HL-60 (cell line): ENCODE data around the gene ORC3.

ENCODE experiments used
- DNase-seq, 2 experiments: peaks; one replicate each; pipeline ENCODE4 v3.0.0-alpha.2; 2010 to 2020; ENCODE audit warnings: low read depth in 1 of 2, low spot score in 1 of 2
- H3K27ac ChIP-seq: fragments of 250-450 bp; sonication (Bioruptor Pico); replicated peaks from 2 replicates; pipeline ENCODE4 v1.5.1; 2020; ENCODE audit warnings: mild to moderate bottlenecking, moderate library complexity
- H3K27me3 ChIP-seq: fragments of 250-450 bp; sonication (Bioruptor Pico); 2 replicates; pipeline ENCODE4 v1.5.1; 2021; ENCODE audit warnings: mild to moderate bottlenecking, moderate library complexity; ENCODE audit not compliant: insufficient read depth, poor library complexity, severe bottlenecking
- H3K4me3 ChIP-seq: replicated peaks from 2 replicates; pipeline ENCODE4 v1.5.1; 2011; ENCODE audit warnings: mild to moderate bottlenecking, control low read depth, low read length; ENCODE audit not compliant: insufficient read depth
- GABPA ChIP-seq: IDR thresholded peaks from 2 replicates; pipeline ENCODE4 v1.6.1; 2012; ENCODE audit warnings: low read depth
- POLR2AphosphoS5 ChIP-seq: IDR thresholded peaks from 2 replicates; pipeline ENCODE4 v1.6.1; 2012; ENCODE audit warnings: low read depth
- SPI1 ChIP-seq: IDR thresholded peaks from 2 replicates; pipeline ENCODE4 v1.6.1; 2012; ENCODE audit warnings: low read depth, mild to moderate bottlenecking, borderline replicate concordance
- TF ChIP-seq, protein P1 (sequence below): IDR thresholded peaks from 2 replicates; pipeline ENCODE4 v1.6.1; 2012; ENCODE audit warnings: low read depth; ENCODE audit not compliant: insufficient replicate concordance
- TF ChIP-seq, protein P2 (sequence below): IDR thresholded peaks from one replicate; pipeline ENCODE4 v1.5.1; 2011; ENCODE audit warnings: low read length, control low read depth, inconsistent platforms; ENCODE audit not compliant: insufficient read depth

The ORC3 gene

DNA sequence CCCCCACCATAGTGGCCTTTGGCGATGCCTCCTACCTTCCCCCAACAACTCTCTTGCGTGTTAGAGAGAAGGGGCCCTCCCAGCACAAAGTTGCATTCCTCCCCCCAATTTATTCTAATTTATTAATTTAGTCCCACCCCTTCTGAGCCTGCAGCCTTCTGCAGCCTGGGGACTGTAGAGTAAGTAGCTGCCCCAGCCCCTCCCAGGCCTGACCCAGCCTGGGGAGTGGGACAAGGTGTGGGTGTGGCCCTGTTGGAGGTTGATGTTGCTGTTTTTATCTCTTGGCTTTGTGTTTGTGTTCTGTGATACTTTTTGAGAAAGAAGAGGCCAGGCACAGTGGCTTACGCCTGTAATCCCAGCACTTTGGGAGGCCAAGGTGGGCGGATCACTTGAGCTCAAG, 49.4 kb downstream of the ORC3 start:
- no peak for TF ChIP-seq SPI1
- TF ChIP-seq POLR2AphosphoS5: no peak
- TF ChIP-seq, protein P1, sequence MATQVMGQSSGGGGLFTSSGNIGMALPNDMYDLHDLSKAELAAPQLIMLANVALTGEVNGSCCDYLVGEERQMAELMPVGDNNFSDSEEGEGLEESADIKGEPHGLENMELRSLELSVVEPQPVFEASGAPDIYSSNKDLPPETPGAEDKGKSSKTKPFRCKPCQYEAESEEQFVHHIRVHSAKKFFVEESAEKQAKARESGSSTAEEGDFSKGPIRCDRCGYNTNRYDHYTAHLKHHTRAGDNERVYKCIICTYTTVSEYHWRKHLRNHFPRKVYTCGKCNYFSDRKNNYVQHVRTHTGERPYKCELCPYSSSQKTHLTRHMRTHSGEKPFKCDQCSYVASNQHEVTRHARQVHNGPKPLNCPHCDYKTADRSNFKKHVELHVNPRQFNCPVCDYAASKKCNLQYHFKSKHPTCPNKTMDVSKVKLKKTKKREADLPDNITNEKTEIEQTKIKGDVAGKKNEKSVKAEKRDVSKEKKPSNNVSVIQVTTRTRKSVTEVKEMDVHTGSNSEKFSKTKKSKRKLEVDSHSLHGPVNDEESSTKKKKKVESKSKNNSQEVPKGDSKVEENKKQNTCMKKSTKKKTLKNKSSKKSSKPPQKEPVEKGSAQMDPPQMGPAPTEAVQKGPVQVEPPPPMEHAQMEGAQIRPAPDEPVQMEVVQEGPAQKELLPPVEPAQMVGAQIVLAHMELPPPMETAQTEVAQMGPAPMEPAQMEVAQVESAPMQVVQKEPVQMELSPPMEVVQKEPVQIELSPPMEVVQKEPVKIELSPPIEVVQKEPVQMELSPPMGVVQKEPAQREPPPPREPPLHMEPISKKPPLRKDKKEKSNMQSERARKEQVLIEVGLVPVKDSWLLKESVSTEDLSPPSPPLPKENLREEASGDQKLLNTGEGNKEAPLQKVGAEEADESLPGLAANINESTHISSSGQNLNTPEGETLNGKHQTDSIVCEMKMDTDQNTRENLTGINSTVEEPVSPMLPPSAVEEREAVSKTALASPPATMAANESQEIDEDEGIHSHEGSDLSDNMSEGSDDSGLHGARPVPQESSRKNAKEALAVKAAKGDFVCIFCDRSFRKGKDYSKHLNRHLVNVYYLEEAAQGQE: no peak
- no peak for TF ChIP-seq GABPA
- TF ChIP-seq, protein P2, sequence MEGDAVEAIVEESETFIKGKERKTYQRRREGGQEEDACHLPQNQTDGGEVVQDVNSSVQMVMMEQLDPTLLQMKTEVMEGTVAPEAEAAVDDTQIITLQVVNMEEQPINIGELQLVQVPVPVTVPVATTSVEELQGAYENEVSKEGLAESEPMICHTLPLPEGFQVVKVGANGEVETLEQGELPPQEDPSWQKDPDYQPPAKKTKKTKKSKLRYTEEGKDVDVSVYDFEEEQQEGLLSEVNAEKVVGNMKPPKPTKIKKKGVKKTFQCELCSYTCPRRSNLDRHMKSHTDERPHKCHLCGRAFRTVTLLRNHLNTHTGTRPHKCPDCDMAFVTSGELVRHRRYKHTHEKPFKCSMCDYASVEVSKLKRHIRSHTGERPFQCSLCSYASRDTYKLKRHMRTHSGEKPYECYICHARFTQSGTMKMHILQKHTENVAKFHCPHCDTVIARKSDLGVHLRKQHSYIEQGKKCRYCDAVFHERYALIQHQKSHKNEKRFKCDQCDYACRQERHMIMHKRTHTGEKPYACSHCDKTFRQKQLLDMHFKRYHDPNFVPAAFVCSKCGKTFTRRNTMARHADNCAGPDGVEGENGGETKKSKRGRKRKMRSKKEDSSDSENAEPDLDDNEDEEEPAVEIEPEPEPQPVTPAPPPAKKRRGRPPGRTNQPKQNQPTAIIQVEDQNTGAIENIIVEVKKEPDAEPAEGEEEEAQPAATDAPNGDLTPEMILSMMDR: no peak
- DNase-seq: no peak
- no peaks in the 10 kb centered on the region for H3K27me3 ChIP-seq
- H3K27ac ChIP-seq: no peak overlapping the region
- H3K4me3 ChIP-seq: no peak overlapping the region

DNA sequence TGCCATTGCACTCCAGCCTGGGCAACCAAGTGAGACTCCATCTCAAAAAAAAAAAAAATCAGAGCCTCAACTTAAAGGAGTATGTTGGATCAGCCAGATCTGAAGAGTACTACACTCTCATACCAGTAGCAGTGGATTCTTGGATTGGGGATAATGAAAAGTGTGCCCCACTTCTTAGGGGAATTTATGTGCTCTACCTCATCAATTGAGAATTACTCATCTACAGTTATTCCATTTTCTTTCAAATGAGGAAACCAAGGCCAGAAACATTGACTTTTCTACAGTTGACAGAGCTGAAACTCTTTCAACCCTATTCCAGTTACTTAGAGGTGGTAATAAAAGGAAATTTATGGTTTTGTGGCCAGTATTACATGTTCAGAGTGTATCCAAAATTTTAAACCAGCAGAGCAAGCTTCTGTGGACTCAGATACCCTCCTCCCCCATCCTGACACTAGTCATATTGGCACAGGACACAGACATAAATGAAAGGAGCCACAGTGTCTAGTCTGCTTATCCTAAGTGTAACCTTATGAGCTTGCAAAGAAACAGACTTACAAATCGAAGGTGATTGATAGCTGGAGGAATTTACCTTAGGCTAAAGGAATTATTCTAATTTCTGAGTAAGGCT, 51.2 kb downstream of the ORC3 start:
- no peaks in the 10 kb centered on the region for H3K27me3 ChIP-seq
- TF ChIP-seq, protein P2: no peak
- TF ChIP-seq GABPA (no peak), SPI1 (no peak), POLR2AphosphoS5 (no peak)
- TF ChIP-seq, protein P1: no peak
- H3K27ac ChIP-seq: no peak overlapping the region
- H3K4me3 ChIP-seq: no peak overlapping the region
- DNase-seq: no peak

DNA sequence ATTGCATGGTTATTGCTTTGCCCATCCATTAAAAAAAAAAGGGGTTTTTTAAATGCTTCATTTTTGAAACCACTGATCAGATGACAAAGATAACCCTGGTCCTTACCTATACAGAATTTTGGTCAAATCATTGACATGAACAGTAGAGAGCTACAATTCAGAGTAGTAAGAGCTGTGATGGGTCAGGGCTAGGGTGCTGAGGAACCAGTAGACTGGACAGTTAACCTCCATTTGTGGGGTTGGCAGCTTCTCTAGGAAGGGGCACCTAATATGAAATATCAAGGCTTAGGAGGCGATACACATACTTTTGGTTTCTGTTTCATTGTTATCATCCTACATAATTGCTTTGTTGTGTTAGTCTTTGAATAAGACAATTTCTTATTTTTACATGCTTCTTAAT, 55.1 kb downstream of the ORC3 start:
- DNase-seq: no peak
- no peak overlapping the region for H3K27ac ChIP-seq
- H3K27me3 ChIP-seq: no peaks in the 10 kb centered on the region
- TF ChIP-seq, protein P1: no peak
- TF ChIP-seq POLR2AphosphoS5: no peak
- no peak for TF ChIP-seq GABPA
- TF ChIP-seq, protein P2: no peak
- no peak for TF ChIP-seq SPI1
- no peak overlapping the region for H3K4me3 ChIP-seq
